Stimulated activated naive CD8-positive, alpha-beta T cell treated with anti-CD3 and anti-CD28 coated beads, Interleukin-15, amount 100 ng/mL, for 72 hours (primary cell): ENCODE measurements around the gene WDR81.

Source experiments
- ATAC-seq: fragments of 150-1000 bp; cut with Tn5 transposase; 2 replicates; pipeline ENCODE4 v1.10.0; 2021; ENCODE audit warnings: mild to moderate bottlenecking, moderate library complexity
- DNase-seq, 2 donors: peaks; one replicate each; pipeline ENCODE4 v3.0.0; 2021 to 2022
- H3K27ac Mint-ChIP-seq, 2 donors: one replicate each; pipeline ENCODE4 v1.8.0; 2022; ENCODE audit warnings: mild to moderate bottlenecking in 2 of 2, mixed read lengths in 2 of 2, moderate library complexity in 2 of 2
- H3K27me3 Mint-ChIP-seq: one replicate; pipeline ENCODE4 v1.8.0; 2022; ENCODE audit warnings: mixed read lengths
- H3K4me1 Mint-ChIP-seq: one replicate; pipeline ENCODE4 v1.8.0; 2022; ENCODE audit warnings: mild to moderate bottlenecking, mixed read lengths
- H3K4me3 Mint-ChIP-seq, 2 donors: one replicate each; pipeline ENCODE4 v1.8.0; 2022; ENCODE audit warnings: mild to moderate bottlenecking in 2 of 2, mixed read lengths in 2 of 2, moderate library complexity in 1 of 2
- H3K9me3 Mint-ChIP-seq, 2 donors: one replicate each; pipeline ENCODE4 v1.8.0; 2022; ENCODE audit warnings: mixed read lengths in 2 of 2

The WDR81 gene

DNA sequence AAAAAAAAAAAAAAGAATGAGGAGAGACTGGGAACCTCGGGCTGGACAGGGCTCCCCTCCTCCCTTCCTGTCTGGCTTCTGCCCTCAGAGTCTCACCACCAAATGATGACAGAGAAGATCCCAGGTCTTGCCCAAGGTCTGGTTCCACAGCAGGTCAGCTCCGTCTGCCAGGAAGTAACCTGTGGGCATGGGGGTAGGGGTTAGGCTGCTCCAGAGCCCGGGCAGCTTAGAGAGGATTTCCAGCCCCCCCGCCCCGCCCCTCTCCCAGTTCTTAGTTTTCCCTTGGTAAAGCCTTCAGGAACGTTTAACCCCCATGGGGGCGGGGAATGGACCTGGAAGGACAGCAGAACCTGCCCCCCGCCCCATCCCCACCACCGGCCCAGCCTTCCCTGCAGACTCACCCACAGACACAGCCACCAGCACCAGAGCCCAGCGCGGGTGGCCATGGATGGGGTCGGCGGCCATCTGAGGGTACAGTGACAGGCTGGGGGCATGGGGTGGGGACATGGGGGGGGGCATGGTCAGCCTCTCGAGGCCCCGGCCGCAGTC, 15.0 kb upstream of the WDR81 start:
- H3K27ac Mint-ChIP-seq: no peak overlapping the region
- ATAC-seq (no peak), DNase-seq (no peak)
- peaks cover 23% of the 10 kb centered on the region for H3K4me1 Mint-ChIP-seq
- peaks cover 73% of the 10 kb centered on the region for H3K27me3 Mint-ChIP-seq
- no peaks in the 10 kb centered on the region for H3K9me3 Mint-ChIP-seq
- H3K4me3 Mint-ChIP-seq: peak overlapping the region; percentile 45 to 63

DNA sequence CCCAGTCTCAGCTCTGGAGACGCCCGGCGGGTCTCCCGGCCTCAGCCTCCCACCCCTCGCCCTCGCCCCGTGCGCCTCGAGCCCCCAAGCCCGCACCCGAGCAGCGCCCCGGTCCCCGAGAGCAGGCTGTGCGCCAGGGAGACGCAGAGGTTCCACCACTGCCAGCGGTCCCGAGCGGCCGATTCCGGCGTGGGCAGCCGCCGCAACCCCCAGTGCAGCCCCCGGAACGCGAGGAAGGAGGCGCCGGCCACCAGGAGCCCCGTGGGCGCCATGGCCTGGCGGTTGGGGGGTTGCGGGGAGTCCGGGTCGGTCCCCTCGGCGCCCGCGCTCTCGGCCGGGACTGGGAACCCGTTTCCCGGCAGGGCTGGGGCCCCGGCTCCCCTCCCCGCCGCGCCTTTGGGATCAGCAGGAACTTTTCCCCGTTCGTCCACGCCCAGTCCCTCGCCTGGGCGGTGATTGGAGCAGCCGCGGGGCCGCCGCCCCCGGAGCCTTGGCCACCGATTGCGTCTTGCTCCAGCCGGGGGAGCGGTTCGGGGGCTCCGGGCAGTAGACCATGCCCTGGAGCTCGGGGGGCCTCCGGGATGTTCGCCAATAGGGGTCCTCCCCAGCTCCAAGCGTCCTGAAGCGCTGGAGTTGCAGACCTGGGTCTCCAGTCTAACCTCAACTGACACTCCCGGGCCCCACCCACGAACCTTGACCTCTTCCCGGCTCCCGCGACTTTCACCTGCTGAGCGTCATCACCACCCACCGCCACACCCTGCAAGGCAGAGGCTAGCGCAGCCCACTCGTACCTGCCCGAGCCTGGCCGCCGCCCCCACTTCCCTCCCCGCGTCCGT, 14.3 kb upstream of the WDR81 start, which contains the start of gene TLCD2:
Gene TLCD2 (minus strand): TSS at position 407 of the 836 bp plus-strand sequence. CDS start 135 bp downstream, at position 272.
- peak; percentile 57 for ATAC-seq
- H3K4me3 Mint-ChIP-seq: peak within 1 kb of the TSS; percentile 72 to 77

DNA sequence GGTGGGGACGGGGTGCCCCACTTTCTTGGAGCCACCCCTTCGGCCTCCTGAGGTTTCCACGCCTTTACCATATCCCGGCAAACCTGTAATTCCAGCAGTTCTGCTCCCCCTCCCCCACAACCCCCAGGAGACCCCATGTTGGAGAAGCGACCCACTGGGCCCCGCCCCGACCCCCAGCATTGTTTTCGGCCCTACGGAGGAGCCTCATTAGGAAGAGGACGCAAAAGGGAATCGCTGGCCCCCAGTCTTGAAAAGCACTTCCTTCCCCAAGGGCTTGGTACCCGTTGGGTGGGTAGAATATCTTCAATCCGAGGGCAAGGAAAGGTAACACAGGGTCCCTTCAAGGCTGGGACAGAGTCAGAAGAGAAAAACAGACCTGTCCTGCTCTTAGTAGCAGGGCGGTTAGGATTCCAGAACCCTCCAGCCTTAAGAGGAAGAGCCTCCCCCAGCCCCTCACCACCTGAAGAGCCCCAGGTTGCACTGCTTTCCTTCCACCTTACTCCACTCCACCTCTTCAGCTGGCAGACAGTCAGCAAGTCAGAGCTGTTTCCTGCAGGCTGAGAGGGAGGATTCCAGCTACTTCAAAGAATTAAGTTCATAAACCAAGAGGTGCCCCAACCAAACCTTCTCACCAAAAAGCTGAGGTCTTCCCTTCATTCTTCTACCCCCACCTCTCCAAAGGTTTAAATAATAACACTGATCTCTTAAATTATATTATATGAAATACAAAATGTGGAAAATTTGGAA, 13.5 kb upstream of the WDR81 start:
- Mint-ChIP-seq H3K4me1 (peaks cover 35% of the 10 kb centered on the region), H3K9me3 (no peaks in the 10 kb centered on the region), H3K27me3 (peaks cover 71% of the 10 kb centered on the region), H3K27ac (peak overlapping the region; percentile 52 to 74), H3K4me3 (peak overlapping the region; percentile 72 to 77)
- DNase-seq (no peak), ATAC-seq (no peak)

More for the DNA sequence above, 14.3 kb upstream of the WDR81 start, which contains the start of gene TLCD2:
- Mint-ChIP-seq H3K27me3 (peaks cover 73% of the 10 kb centered on the region), H3K9me3 (no peaks in the 10 kb centered on the region), H3K27ac (peak within 1 kb of the TSS; percentile 52 to 74), H3K4me1 (peaks cover 31% of the 10 kb centered on the region)
- DNase-seq: no peak

DNA sequence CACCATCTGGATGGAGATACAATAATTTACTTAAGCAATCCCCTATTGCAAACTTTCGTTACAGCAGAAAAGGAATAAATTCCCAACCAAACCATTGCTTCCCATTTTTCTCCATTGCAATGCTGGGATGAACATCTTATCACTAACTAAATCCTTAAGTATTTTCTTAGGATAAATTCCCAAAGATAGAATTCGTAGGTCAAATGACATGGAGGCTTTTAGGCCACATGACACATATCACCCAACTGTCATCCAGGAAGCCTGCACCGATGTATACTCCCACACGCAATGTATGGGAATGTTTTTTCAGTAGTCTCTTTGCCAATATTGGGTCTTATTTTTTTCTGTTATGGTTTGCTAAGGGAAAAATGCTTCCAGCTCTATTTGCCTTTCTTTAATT, 12.7 kb upstream of the WDR81 start:
- DNase-seq (no peak), ATAC-seq (no peak)
- Mint-ChIP-seq H3K27me3 (peaks cover 70% of the 10 kb centered on the region), H3K4me3 (no peak overlapping the region), H3K4me1 (peaks cover 38% of the 10 kb centered on the region), H3K27ac (no peak overlapping the region), H3K9me3 (no peaks in the 10 kb centered on the region)

DNA sequence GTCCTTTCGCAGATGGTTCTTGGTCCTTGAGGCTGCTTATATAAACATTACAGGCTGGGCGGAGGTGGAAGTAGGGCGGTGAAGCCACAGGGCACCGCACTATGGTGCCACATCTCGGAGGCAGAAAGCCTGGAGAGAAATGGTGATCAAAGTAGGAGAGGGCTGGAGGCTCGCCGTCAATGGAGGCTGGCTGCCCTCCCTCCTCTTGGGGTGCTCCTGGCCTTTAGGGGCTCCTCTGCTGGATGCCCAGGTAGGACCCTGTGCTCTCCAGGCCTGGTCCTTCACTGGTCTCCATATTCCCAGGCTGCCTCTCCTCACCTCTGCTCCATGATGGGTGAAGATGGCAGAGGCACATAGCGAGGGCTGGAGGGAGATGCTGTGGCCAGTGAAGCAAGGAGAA, 12.2 kb upstream of the WDR81 start:
- ATAC-seq: no peak
- Mint-ChIP-seq H3K4me3 (no peak overlapping the region), H3K27me3 (peaks cover 68% of the 10 kb centered on the region), H3K9me3 (no peaks in the 10 kb centered on the region), H3K4me1 (peaks cover 42% of the 10 kb centered on the region), H3K27ac (no peak overlapping the region)
- DNase-seq: no peak

DNA sequence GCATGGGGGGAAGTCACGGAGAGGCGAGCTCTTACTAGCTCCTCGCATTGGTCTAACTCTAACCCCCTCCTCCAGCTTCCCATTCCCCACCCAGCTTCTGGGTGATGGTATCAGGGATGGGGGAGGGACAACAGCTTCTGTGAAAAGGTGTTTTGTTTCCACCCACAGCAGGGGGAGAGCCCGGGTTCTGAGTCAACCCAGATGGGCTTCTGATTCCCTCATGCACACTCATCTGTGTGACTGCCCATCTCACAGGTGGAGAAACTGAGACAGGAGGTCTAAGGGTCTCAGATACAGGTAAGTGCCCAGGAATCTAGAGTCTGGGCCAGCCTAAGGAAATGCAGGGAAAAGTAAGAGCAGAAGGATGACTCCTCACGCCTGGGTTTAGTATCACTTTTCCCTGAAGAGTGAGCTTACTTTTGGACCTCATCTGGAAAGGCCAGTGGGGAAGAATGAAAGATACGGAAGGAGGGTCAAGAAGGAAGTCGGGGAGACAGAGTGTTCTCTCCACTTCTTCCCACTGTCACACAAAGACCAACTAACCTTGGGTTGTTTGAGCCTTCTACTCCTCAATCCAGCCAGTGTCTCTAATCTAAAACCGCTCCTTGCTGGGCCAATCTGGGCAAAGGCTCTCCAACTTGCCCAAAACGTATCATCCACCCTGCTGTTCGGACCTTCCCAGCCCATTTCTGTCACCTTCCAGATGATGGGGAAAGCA, 11.2 kb upstream of the WDR81 start:
- Mint-ChIP-seq H3K27ac (no peak overlapping the region), H3K4me1 (peaks cover 52% of the 10 kb centered on the region)

DNA sequence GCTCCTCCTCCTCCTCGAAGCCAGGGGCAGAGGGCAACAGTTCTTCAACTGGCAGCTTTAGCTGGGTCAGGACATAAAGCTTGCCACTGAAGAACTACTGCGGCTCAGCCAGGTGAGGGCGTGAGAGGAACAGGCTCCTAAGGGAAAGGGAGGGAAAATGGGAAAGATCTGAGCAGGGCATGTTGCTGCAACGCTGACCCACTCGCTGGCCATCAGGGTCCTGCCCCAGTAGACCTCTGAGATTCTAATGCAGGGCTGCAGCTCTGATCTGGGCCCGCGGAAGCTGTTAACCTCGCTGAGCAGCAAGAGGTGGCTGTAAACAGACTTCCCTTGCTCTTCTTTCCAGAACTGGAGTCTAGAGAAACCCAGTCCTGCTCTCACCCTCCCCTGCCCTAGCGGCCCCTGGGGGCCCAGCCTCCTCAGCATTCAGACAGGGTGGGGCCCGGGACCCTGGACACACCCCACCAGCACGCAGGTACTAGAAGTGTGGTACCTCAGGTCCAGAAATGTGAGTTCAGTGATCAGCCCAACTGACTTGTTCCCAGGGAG, 10.6 kb upstream of the WDR81 start:
- Mint-ChIP-seq H3K4me3 (peak overlapping the region; percentile 60), H3K4me1 (peaks cover 54% of the 10 kb centered on the region), H3K27me3 (peaks cover 54% of the 10 kb centered on the region), H3K27ac (no peak overlapping the region), H3K9me3 (no peaks in the 10 kb centered on the region)
- ATAC-seq: no peak
- no peak for DNase-seq

More for the DNA sequence above, 11.2 kb upstream of the WDR81 start:
- no peak overlapping the region for H3K4me3 Mint-ChIP-seq
- DNase-seq (no peak), ATAC-seq (no peak)
- no peaks in the 10 kb centered on the region for H3K9me3 Mint-ChIP-seq
- peaks cover 59% of the 10 kb centered on the region for H3K27me3 Mint-ChIP-seq

DNA sequence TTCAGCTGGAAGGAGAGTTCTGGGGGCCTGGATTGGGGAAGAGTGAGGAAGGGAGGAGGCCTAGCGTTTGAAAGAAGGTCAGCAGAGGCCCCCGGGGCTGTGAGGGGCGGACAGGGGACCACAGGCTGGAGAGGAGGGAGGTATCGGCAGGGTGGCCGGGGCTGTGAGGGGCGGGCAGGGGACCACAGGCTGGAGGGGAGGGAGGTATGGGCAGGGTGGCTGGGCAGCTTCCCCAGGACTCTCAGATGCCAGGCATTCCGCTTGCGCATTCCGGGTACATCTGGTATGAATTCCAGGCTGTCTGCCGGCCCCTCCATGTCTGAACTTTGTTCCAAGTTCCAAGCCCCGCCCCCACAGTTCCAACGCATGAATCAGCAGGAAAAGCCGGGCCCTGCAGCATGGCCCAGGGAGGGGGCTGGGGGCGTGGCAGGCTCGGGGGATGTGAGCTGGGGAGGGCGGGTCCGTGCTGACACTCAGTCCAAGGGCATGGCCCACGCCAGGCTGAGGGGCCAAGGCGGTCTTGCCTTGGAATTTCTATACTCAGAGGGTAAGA, 10.0 kb upstream of the WDR81 start:
- ATAC-seq: no peak
- H3K27me3 Mint-ChIP-seq: peaks cover 52% of the 10 kb centered on the region
- DNase-seq: no peak
- H3K9me3 Mint-ChIP-seq: no peaks in the 10 kb centered on the region
- H3K27ac Mint-ChIP-seq: no peak overlapping the region
- peaks cover 54% of the 10 kb centered on the region for H3K4me1 Mint-ChIP-seq
- H3K4me3 Mint-ChIP-seq: peak overlapping the region; percentile 97 to 99

DNA sequence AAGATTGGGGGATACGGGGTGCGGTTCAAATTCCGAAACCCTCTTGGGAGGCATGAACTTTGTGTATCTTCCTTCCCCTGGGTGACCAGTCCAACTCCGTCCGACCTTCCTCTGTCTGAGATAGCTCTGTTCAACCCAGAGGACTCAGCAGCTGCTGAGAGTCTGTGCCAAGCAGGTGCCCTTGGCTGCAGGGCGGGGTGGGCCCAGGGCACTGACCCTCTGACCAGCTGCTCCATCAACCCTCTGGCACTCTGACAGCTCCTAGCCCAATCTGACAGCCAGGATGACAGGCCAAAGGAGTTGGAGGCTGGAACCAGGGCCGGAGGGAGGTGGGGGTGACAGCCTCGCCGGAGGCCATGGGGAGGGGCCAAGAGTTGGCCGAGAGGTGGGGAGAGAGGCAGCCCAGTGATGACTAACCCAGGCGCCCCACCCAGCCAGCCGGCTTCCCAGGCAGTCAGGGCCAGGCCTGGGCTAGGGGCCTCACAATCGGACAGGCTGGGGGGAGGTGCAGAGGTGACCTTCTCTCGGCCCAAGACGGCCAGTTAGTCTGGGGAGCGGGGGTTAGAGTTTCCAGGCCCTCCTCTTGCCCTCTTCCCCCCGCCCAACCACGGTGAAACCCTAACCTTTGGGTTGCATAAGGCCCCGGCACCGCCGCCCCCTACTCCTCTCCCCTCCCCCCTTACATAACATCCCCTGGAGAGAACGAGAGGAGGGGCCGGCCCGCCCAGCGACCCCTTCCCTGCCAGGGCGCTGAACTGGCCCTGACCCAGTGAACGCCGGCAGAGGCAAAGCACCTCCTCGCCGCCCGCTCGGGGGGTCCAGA, 9.3 kb upstream of the WDR81 start:
- Mint-ChIP-seq H3K27me3 (peaks cover 52% of the 10 kb centered on the region), H3K9me3 (no peaks in the 10 kb centered on the region), H3K4me1 (peaks cover 56% of the 10 kb centered on the region), H3K4me3 (peak overlapping the region; percentile 97 to 99), H3K27ac (no peak overlapping the region)
- ATAC-seq: no peak
- DNase-seq: peak in 1 of 2 donors; percentile 45

DNA sequence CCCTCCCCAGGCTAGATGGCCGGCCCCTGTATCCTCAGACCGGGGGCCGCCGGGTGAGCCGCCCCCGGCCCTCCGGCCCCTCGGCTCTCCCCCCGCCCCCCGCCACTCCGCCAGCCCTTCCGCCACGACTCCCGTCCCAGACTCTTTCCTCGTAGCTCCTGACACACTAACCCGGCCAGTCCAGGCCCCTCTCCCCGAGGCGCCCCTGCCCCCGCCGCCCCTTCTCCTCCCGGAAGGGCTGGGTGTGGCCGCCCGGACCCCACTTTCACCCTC, 8.8 kb upstream of the WDR81 start:
- Mint-ChIP-seq H3K4me3 (peak overlapping the region; percentile 97 to 99), H3K27me3 (peaks cover 46% of the 10 kb centered on the region), H3K4me1 (peaks cover 56% of the 10 kb centered on the region), H3K27ac (peak overlapping the region; percentile 74 to 99), H3K9me3 (no peaks in the 10 kb centered on the region)
- DNase-seq: no peak
- no peak for ATAC-seq

DNA sequence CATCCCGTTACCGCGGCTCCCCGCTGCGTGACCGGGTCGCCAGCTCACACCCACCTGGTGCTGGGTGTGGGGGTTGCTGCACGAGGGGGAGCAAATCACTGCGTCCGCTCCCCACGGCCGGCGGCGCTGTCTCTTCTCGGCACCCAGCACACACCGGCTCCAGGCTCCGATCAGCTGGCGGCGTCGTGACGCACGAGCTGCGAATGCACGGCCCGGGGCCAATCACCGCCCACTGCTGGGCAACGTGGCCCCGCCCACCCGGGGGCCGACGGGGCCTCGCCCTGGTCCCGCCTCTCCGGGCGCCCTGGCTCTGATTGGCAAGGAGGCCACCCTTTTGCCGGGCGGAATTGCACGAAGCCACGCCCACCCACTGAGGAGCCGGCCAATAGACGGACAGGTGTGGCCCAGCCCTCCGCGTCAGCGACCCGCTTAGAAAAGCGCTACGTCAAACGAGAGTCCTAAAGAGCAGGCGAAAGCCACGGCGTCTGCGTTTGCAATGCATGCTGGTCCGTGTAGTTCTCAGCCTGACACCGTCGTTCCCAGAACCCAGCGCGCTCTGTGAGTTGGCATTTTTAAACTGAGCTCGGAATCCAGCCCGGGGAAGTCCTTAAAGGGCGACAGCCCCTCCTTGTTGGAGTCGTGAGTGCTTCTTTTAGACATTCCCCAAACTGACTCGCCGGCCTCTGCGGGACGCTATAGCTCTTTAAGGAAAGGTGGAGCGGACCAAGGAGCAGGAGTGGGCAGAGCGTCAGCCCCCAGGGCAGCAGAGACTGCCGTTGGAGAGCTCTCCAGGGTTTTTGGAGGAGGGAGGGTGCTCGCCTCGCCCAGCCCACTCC, 8.2 kb upstream of the WDR81 start:
- Mint-ChIP-seq H3K9me3 (no peaks in the 10 kb centered on the region), H3K27ac (peak overlapping the region; percentile 98 to 99), H3K4me3 (peak overlapping the region; percentile 97 to 99), H3K27me3 (peaks cover 41% of the 10 kb centered on the region), H3K4me1 (peaks cover 56% of the 10 kb centered on the region)
- peak; percentile 100 for DNase-seq
- peak; percentile 91 for ATAC-seq

DNA sequence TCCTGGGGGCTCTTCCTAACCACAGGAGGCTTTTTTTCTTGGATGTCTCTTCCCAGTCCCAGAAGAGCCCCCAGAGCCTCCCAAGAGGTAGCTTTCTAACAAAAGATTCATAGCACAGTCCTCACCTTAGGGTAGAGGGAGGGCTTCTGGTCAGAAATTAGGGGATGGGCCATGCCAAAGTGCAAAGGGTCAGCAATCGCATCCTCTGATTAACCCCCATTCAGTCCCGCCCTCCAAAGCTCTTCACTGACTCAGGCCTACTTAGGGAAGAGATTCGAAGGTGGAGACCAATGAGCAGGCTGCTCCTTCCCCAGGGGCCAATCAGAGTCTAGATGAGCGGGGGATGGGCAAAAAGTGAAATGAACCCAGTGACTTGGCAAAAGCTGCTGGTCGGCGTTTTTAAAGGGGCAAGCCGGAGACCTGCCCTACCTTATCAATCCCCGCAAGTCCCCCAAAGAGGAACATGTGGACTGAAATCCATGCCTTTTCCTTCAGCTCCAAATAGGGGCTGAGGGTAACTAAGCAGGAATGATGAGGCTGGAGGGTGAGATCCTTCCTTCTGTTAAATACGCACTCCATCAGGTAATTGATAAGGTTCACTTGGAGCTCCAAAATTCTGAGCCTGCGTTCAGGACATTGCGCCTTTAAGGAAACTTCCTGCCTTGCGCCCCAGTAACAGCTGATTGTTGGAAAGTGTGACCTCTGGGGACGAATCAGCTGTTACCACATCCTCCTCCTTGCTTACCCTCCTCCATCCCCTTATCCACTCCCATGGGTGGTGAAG, 7.4 kb upstream of the WDR81 start:
- H3K4me1 Mint-ChIP-seq: peaks cover 57% of the 10 kb centered on the region
- ATAC-seq (peak; percentile 77), DNase-seq (peak; percentile 84 to 92)
- H3K9me3 Mint-ChIP-seq: no peaks in the 10 kb centered on the region
- H3K27ac Mint-ChIP-seq: peak overlapping the region; percentile 98 to 99
- peaks cover 32% of the 10 kb centered on the region for H3K27me3 Mint-ChIP-seq
- H3K4me3 Mint-ChIP-seq: peak overlapping the region; percentile 97 to 99
